Brain microvascular endothelial cell (primary cell): ENCODE data around the gene WWC2.

ENCODE experiments used
- DNase-seq: peaks from one replicate; pipeline ENCODE4 v3.0.0-alpha.2; 2020
- H3K27ac ChIP-seq: fragments of 250-450 bp; sonication (Bioruptor Pico); 2 replicates; pipeline ENCODE4 v1.5.1; 2020; ENCODE audit warnings: mild to moderate bottlenecking, moderate library complexity
- H3K27me3 ChIP-seq: fragments of 250-450 bp; sonication (Bioruptor Pico); replicated peaks from 2 replicates; pipeline ENCODE4 v1.5.1; 2020; ENCODE audit warnings: mild to moderate bottlenecking
- H3K36me3 ChIP-seq: fragments of 250-450 bp; sonication (Bioruptor Pico); replicated peaks from 2 replicates; pipeline ENCODE4 v1.5.1; 2020; ENCODE audit warnings: mild to moderate bottlenecking
- H3K4me3 ChIP-seq: 2 replicates; pipeline ENCODE4 v1.5.1; 2011; ENCODE audit warnings: low read depth, mild to moderate bottlenecking, control low read depth, low read length, moderate library complexity
- in situ Hi-C: cut with HindIII; loops from 2 replicates; pipeline ENCODE4 v1.10.0; 2017; ENCODE audit warnings: low sequenced_read_pairs, low pct_ligation_motif_present
- TF ChIP-seq, protein P1 (sequence below): IDR thresholded peaks from 2 replicates; pipeline ENCODE4 v1.5.1; 2011; ENCODE audit warnings: low read depth, mild to moderate bottlenecking, moderate library complexity, low read length, control low read depth, inconsistent platforms; ENCODE audit errors: missing control alignments

WWC2 gene

DNA sequence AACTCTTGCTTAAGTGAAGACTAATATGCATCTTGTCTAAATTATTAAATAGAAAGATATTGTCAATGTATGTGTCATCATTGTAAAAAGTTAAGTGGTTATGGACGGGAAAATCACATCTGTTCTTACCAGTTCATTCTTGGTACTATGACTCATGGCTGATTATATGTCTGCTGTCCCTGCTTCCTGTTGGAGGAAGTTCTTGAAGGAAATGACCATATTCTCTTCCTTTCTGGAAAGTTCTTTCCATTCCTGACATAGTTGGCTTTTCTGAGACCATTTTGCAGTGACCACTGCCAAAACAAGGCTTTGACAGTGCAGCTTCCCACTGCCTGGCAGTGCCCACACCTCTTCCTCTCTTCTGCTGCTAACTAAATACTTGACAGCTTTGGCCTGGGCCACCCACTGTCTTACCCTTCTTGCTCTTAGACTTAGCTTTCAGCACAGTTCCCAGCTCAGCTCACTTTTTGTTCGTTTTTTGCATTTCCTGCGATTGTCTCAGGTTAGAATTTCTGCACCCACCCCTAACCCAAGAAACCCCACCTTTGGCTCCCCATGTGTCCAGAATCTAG lies 236.4 kb downstream of the WWC2 start:
- Histone ChIP-seq H3K27me3 (no peaks in the 10 kb centered on the region), H3K4me3 (no peak overlapping the region), H3K27ac (peak overlapping the region; percentile 45), H3K36me3 (no peaks in the 10 kb centered on the region)
- in situ Hi-C loops: no loop called here
- TF ChIP-seq, protein P1, sequence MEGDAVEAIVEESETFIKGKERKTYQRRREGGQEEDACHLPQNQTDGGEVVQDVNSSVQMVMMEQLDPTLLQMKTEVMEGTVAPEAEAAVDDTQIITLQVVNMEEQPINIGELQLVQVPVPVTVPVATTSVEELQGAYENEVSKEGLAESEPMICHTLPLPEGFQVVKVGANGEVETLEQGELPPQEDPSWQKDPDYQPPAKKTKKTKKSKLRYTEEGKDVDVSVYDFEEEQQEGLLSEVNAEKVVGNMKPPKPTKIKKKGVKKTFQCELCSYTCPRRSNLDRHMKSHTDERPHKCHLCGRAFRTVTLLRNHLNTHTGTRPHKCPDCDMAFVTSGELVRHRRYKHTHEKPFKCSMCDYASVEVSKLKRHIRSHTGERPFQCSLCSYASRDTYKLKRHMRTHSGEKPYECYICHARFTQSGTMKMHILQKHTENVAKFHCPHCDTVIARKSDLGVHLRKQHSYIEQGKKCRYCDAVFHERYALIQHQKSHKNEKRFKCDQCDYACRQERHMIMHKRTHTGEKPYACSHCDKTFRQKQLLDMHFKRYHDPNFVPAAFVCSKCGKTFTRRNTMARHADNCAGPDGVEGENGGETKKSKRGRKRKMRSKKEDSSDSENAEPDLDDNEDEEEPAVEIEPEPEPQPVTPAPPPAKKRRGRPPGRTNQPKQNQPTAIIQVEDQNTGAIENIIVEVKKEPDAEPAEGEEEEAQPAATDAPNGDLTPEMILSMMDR: no peak
- peak; percentile 78 for DNase-seq

DNA sequence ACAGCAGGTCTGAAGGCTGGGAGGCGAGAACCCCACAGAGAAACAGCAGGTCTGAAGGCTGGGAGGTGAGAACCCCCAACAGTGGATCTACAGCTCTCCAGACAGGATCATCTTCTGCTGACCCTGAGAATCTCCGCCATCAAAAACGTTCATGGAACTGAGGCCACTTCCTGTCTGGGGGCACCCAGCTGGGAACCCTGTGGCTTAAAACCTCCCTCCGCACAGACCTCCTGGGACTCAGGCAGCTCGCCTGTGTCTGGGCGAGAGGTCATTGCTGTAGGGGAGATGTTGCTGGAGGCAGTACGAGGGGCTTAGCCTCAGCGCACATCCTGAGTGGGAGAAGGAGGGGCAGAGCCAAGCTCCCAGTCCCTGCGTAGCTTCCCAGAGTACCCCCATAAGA lies 238.3 kb downstream of the WWC2 start:
- H3K4me3 ChIP-seq: no peak overlapping the region
- TF ChIP-seq, protein P1: no peak
- DNase-seq: no peak
- no peaks in the 10 kb centered on the region for H3K36me3 ChIP-seq
- in situ Hi-C loops: no loop called here
- no peaks in the 10 kb centered on the region for H3K27me3 ChIP-seq
- peak overlapping the region; percentile 32 for H3K27ac ChIP-seq

DNA sequence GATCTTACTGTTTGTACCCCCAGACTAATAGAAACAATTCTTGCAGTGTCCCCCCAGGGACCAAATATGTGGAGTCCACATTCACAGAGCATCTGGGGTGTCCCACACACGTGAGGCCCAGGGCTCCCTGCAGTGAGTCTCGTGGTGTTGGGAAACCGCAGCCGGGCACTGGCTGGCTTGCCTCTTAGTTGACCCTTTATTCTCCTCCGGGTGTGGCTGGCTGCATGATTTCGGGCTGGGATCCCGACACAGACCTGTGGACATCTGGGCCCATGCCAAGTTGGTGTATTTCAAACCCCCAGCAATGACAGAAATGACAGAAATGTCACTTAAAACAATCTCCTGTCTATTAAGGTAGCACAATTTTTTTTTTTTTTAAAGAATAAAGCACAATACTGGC lies 238.8 kb downstream of the WWC2 start:
- Histone ChIP-seq H3K27me3 (no peaks in the 10 kb centered on the region), H3K4me3 (no peak overlapping the region), H3K27ac (peak overlapping the region; percentile 32), H3K36me3 (no peaks in the 10 kb centered on the region)
- DNase-seq: no peak
- TF ChIP-seq, protein P1: no peak
- in situ Hi-C loops: no loop called here

GRCh38 chr4:183342541-183343533 lies 243.8 kb downstream of the WWC2 start:
- no peaks in the 10 kb centered on the region for H3K27me3 ChIP-seq
- in situ Hi-C loops: no loop called here
- no peak overlapping the region for H3K27ac ChIP-seq
- no peaks in the 10 kb centered on the region for H3K36me3 ChIP-seq
- no peak overlapping the region for H3K4me3 ChIP-seq
- TF ChIP-seq, protein P1: no peak
- no peak for DNase-seq

DNA sequence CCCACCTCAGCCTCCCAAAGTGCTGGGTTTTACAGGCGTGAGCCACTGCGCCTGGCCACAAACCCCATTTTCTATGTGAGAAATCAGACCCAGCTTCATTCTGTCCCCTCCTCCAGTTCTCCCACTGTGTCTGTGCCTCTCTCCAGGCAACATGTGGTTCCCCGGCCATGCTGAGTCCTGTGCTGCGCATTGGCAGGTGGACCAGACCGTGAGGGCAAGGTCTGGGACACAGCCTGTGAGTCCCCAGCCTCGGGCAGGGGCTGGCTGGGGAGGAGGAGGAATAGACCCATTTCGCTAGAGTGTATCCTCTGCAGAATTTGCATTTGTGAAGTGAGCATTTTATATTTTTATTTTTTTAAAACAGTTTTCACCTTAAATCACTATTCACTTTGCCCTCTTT lies 244.7 kb downstream of the WWC2 start:
- H3K27me3 ChIP-seq: no peaks in the 10 kb centered on the region
- TF ChIP-seq, protein P1: no peak
- no peak overlapping the region for H3K27ac ChIP-seq
- in situ Hi-C loops: no loop called here
- H3K36me3 ChIP-seq: no peaks in the 10 kb centered on the region
- no peak for DNase-seq
- no peak overlapping the region for H3K4me3 ChIP-seq
